Mucosa of rectum (tissue), 2 donors: ENCODE results near the gene EPHA2.
A peak's percentile ranks its signal among the peaks of the same experiment; 100 is the strongest.

Source experiments
- H3K27ac ChIP-seq, 2 donors: one replicate each; pipeline ENCODE4 v1.7.0; 2013; ENCODE audit warnings: inconsistent platforms in 2 of 2, low read depth in 2 of 2, low read length in 2 of 2
- H3K27me3 ChIP-seq, 2 donors: one replicate each; pipeline ENCODE4 v1.7.0; 2013; ENCODE audit warnings: low read length in 2 of 2; ENCODE audit not compliant: control insufficient read depth in 2 of 2, insufficient read depth in 2 of 2
- H3K36me3 ChIP-seq, 2 donors: one replicate each; pipeline ENCODE4 v1.7.0; 2013; ENCODE audit warnings: low read length in 2 of 2; ENCODE audit not compliant: control insufficient read depth in 2 of 2, insufficient read depth in 2 of 2
- H3K4me1 ChIP-seq, 2 donors: one replicate each; pipeline ENCODE4 v1.7.0; 2013; ENCODE audit warnings: low read length in 2 of 2, mild to moderate bottlenecking in 1 of 2; ENCODE audit not compliant: control insufficient read depth in 2 of 2, insufficient read depth in 2 of 2
- H3K4me3 ChIP-seq, 2 donors: one replicate each; pipeline ENCODE4 v1.7.0; 2013; ENCODE audit warnings: low read length in 2 of 2
- H3K9ac ChIP-seq, 2 donors: one replicate each; pipeline ENCODE4 v1.7.0; 2013; ENCODE audit warnings: low read length in 2 of 2, low read depth in 1 of 2, mild to moderate bottlenecking in 1 of 2
- H3K9me3 ChIP-seq, 2 donors: one replicate each; pipeline ENCODE4 v1.7.0; 2013; ENCODE audit warnings: low read length in 2 of 2; ENCODE audit not compliant: control insufficient read depth in 2 of 2
- donor health status: healthy.
- donor health status: Normal muscosa, but diverticular disease.

Gene EPHA2

DNA sequence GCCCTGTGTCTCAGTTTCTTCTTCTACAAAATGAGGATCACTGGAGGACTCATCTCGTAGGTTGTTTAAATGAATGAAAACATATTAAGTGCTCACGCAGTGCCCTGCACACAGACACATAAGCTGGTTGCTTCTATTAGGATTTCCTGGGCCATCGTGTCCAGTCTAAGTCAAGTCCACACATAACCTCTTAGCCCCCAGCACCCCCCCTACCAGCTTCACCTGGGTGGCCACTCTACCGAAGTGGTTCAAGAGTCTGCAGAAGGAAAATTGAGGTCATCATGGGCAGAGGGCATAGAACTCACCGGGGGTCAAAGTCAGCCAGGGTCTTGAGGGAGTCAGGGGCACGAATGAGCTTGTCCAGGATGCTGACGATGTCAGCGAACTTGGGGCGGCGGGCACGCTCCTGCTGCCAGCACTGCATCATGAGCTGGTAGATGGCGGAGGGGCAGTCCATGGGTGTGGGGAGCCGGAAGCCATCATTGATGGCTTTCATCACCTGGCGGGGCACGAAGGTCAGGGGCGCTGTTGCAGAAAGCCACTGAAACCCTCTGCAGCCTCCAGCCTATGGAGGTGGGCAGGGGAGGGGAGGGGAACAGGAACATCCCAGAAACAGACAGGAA is 25.8 kb downstream of the EPHA2 start:
- peaks cover 39 to 52% of the 10 kb centered on the region in 2 donors for H3K36me3 ChIP-seq
- H3K27ac ChIP-seq = no peak overlapping the region
- no peaks in the 10 kb centered on the region for H3K9me3 ChIP-seq
- H3K4me1 ChIP-seq = no peaks in the 10 kb centered on the region
- no peak overlapping the region for H3K9ac ChIP-seq
- H3K4me3 ChIP-seq = no peak overlapping the region
- no peaks in the 10 kb centered on the region for H3K27me3 ChIP-seq

DNA sequence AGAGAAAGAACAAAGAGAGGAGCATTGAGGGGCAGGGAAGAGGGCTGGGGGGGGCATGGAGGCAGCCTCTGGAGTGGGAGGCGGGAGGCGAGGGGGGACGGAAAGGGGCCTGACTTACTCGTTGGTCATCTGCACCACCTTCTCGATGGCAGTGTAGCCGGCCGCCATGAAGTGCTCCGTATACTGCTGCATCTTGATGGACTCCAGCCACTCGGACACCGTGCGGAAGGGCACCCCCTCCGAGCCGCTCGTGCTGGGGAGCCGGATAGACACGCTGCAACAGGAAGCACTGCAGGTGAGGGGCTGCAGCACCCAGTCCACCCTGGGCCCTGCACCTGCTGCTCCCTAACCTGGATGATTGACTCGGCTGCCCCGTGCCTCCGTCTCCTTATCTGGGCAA is 26.6 kb downstream of the EPHA2 start:
- Histone ChIP-seq H3K9ac (no peak overlapping the region), H3K27me3 (no peaks in the 10 kb centered on the region), H3K4me3 (no peak overlapping the region), H3K4me1 (no peaks in the 10 kb centered on the region), H3K36me3 (peaks cover 40 to 46% of the 10 kb centered on the region in 2 donors), H3K9me3 (no peaks in the 10 kb centered on the region), H3K27ac (no peak overlapping the region)

DNA sequence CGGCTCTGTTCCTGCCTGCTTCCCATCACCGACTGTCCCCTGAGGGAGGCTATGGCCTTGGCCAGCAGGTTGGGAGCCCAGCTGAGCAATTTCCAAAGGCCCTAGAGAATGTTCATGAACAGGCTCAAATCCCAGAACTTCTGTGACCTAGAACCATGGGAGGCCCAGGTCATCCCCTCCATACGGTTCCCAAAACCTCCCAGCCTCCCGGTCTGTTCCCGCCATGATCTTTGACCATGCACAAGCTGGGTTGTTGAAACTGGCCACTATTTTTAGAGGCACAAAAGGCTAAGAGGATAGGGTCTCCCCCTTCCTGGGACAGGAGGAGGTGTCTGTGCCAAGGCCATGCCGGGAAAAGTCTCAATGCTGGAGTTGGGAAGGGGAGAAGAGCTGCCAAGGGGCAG is 27.5 kb downstream of the EPHA2 start:
- Histone ChIP-seq H3K27me3 (no peaks in the 10 kb centered on the region), H3K36me3 (peaks cover 39 to 45% of the 10 kb centered on the region in 2 donors), H3K4me3 (no peak overlapping the region), H3K27ac (no peak overlapping the region), H3K9me3 (no peaks in the 10 kb centered on the region), H3K9ac (no peak overlapping the region), H3K4me1 (no peaks in the 10 kb centered on the region)

DNA sequence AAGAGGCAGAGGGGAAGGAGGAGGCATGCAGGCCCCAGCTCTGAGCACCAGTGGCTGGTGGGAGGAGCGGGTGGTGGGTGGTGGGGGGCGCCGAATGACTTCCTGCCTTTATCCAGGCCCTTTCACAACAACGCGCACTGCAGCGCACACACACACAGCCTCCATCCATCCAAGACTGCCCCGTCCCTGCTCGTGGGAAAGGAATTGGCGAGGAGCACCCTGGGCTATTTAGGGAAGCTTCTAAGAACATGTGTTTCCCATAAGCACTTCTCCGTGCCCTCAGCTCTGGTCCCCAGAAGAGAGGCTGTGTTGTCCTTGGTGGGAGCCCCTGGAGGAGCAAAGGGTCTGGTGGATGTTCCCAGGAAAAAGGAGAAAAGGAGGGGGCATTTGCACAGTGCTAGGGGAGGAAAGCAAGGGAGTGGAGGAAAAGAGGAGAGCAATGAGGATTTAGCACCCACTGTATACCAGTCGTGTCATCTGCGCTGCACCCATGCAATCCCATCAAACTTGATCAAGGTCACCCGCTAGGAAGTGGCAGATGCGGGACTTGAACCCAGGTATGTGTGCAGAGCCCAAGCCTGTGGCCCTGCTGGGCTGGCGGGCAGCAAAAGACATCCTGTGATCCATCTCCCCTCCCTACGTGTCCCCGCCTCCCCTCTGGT is 28.1 kb downstream of the EPHA2 start:
- Histone ChIP-seq H3K4me3 (no peak overlapping the region), H3K27ac (peak overlapping the region in 1 of 2 donors; percentile 16), H3K9ac (no peak overlapping the region), H3K36me3 (peaks cover 35 to 40% of the 10 kb centered on the region in 2 donors), H3K27me3 (no peaks in the 10 kb centered on the region), H3K9me3 (no peaks in the 10 kb centered on the region), H3K4me1 (no peaks in the 10 kb centered on the region)

DNA sequence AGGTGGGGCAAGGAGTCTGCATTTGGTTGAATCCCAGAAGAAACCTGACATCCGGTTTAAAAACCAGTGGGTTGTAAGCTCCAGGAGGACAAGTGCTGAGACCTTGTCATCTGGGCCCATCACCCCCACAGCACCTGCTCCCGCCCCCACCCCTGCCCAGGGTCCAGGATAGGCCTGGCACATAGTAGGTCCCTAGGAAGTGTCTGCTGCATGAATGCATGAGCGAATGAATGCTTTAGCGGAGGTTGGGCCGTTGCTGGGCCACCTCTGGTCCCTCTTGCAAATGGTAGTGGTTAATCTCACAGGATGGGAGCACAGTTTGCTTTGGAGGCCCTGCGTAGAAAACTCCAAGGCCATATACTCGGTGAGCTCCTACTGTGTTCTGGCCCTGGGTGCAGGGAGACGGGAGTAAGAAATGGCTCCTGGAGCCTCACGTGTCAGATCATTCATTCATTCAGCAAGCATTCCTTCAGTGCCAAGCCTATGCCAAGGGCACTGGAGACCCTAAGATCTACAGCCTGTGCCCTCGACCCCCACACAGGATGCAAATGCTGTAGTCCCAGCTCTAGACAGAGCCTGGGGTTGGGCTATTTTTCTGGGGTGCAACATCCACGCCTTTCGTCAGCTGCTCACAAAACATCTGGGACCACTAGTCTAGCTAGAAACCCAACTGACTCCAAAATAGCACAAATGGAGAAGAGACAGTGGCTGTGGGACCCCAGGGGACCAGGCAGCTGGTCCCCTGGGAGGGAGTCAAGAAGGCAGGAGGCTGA is 28.9 kb downstream of the EPHA2 start:
- Histone ChIP-seq H3K4me1 (no peaks in the 10 kb centered on the region), H3K9ac (no peak overlapping the region), H3K27me3 (no peaks in the 10 kb centered on the region), H3K27ac (no peak overlapping the region), H3K9me3 (no peaks in the 10 kb centered on the region), H3K4me3 (no peak overlapping the region), H3K36me3 (peaks cover 32 to 38% of the 10 kb centered on the region in 2 donors)

DNA sequence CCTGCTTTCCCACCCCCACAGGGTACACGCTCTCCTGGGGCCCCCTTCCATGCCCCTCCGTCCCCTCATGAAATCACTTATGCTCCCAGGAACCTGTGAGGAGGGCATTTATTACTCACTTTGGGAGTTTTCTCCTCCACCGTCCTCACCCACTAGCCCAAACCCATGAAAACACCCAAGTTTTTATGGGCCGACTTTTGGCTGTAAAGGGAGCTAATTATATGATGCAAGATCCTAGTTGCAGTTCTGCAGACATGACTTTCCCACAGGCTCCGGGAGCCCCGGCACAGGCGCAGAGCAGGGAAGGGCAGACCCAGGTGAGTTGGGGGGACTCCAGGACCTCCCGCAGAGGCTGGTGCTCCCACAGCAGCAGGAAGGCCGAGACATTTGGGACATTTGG is 29.7 kb downstream of the EPHA2 start:
- Histone ChIP-seq H3K4me1 (no peaks in the 10 kb centered on the region), H3K27ac (no peak overlapping the region), H3K4me3 (no peak overlapping the region), H3K9ac (no peak overlapping the region), H3K36me3 (peaks cover 28 to 34% of the 10 kb centered on the region in 2 donors), H3K27me3 (no peaks in the 10 kb centered on the region), H3K9me3 (no peaks in the 10 kb centered on the region)

DNA sequence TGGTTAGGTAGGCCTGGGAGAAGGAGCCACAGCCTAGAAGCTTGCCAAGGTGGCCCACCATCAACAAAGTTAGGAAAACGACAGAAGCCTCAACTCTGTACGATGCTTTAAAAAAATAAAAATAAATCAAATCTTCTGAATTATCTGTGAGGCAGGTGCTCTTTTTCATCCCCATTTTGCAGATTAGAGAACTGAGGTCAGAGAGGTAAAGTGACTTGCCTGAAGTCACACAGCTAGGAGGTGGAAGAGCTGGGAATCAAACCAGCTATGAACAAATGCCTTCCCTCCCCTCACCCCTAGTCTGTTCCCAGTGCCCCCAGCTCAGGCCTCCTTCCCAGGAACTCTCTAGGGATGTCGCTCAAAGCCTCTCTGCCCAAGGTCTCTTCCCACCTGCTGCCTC is 30.4 kb downstream of the EPHA2 start:
- Histone ChIP-seq H3K4me3 (no peak overlapping the region), H3K27me3 (no peaks in the 10 kb centered on the region), H3K9ac (no peak overlapping the region), H3K27ac (no peak overlapping the region), H3K36me3 (peaks cover 22 to 29% of the 10 kb centered on the region in 2 donors), H3K4me1 (peaks cover 0 to 2% of the 10 kb centered on the region in 2 donors), H3K9me3 (no peaks in the 10 kb centered on the region)

DNA sequence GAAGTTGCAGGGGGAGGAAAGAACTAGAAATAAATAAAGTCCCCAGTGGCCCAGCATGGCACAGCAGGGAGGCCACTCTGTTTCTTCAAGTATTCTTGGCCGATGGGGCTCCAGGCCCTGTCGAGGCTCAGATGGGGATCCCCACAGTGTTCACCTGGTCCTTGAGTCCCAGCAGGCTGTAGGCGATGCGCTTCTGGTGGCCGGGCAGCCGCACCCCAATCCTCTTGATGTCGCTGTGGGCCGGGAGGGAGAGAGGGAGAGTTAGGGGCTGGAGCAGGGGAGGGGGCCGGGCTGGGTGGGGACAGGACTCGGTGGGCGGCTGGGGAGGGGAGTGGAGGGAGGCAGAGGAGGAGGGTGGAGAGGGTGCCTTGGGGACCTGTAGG is 30.8 kb downstream of the EPHA2 start:
- Histone ChIP-seq H3K27me3 (no peaks in the 10 kb centered on the region), H3K27ac (no peak overlapping the region), H3K36me3 (peaks cover 18 to 29% of the 10 kb centered on the region in 2 donors), H3K4me1 (peaks cover 0 to 2% of the 10 kb centered on the region in 2 donors), H3K4me3 (no peak overlapping the region), H3K9ac (no peak overlapping the region), H3K9me3 (no peaks in the 10 kb centered on the region)

DNA sequence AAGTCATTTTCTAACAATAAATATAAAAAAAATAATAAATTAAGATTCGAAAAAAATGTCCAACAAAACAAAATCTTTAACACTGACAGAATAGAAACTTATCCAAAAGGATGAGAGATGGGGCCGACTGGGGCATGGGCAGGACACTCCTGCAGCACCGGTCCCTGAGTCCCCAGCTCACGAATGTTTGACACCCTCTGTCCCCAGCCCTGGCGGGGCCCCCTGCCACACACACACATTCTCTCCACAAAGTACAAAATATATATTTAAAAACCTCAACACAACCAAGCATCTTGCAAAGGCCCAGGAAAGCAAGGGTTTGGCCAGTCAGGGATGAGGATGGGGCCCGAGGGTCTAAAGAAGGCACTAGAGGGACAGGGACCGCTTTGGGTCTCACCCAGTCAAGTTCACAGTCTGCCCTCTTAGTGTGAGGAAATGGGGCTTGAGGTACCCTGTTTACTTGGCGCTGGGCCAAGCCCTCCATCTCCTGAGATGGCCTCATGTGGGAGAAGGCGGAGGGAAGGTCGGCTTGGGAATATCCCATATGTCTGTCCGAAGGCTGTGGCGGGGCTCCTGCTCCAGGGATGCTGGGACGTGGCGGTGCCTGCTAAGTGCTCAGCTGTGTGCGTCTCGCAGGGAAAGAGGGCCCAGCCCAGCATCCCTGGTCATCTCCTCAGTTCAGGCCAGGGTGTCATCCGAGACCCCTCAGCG is 31.3 kb downstream of the EPHA2 start:
- peaks cover 12 to 29% of the 10 kb centered on the region in 2 donors for H3K36me3 ChIP-seq

DNA sequence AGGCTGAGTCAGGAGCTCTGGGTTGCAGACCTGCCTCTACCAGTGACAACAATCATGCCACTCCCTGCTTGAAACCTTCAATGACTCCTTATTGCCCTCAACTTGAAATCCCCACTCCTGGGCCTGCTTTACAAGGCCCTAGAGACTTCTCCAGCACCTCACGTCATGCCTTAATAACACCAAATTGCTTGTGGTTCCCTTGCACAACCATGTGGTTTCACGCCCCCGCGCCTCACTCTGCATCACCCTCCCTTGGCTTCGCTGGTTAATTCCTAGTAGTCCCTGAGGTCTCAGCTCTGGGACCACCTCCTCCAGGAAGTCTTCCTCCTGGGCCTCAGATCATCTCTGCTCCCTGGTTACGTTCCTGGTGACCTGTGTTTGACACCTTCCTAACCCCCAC is 33.0 kb downstream of the EPHA2 start:
- Histone ChIP-seq H3K36me3 (peaks cover 6 to 20% of the 10 kb centered on the region in 2 donors), H3K9ac (no peak overlapping the region), H3K4me1 (peaks cover 0 to 2% of the 10 kb centered on the region in 2 donors), H3K9me3 (no peaks in the 10 kb centered on the region), H3K27ac (no peak overlapping the region), H3K27me3 (no peaks in the 10 kb centered on the region), H3K4me3 (no peak overlapping the region)

More for the DNA sequence above, 31.3 kb downstream of the EPHA2 start:
- H3K9me3 ChIP-seq = no peaks in the 10 kb centered on the region
- H3K4me1 ChIP-seq = peaks cover 0 to 2% of the 10 kb centered on the region in 2 donors
- no peaks in the 10 kb centered on the region for H3K27me3 ChIP-seq
- no peak overlapping the region for H3K27ac ChIP-seq
- no peak overlapping the region for H3K4me3 ChIP-seq
- no peak overlapping the region for H3K9ac ChIP-seq
